HL-60/S4 (cell line): Measurements from ENCODE around the gene CDK12.

Source experiments
- in situ Hi-C: fragments of 300-500 bp; cut with MboI; formaldehyde crosslinking; loops from 2 replicates; pipeline ENCODE4 v1.14.3; 2022; ENCODE audit warnings: low sequenced_read_pairs

CDK12 gene

GRCh38 chr17:39579318-39580081 lies 118.2 kb downstream of the CDK12 start:
- in situ Hi-C loops = no loop called here

GRCh38 chr17:39580082-39580468 lies 118.8 kb downstream of the CDK12 start:
- in situ Hi-C loops = no loop called here

- in situ Hi-C loops = no loop called here
Observed at GRCh38 chr17:39581071-39581758, 119.9 kb downstream of the CDK12 start.

GRCh38 chr17:39581759-39582085 lies 120.4 kb downstream of the CDK12 start:
- in situ Hi-C loops = no loop called here

GRCh38 chr17:39582658-39583057 lies 121.4 kb downstream of the CDK12 start:
- in situ Hi-C loops = no loop called here
